Activated T-helper 2 cell treated with anti-CD3 and anti-CD28 coated beads, Interferon-gamma antibody, Interleukin-2, Interleukin-4, amounts not matched to agents 10 μg/mL and 5 μg/mL and 100 μg/mL, durations not matched to agents 14 hours and 24 hours and 36 hours (primary cell): ENCODE data around the gene DGKE. TPM values are rescaled to one million over a fixed set of nuclear protein-coding genes. Genes with fewer than 3 reads are reported as not detected.

Experiments
- DNase-seq: peaks from one replicate; pipeline ENCODE4 v3.0.0; 2021; ENCODE audit warnings: low spot score
- H3K27ac Mint-ChIP-seq: one replicate; pipeline ENCODE4 v1.8.0; 2021; ENCODE audit warnings: mixed read lengths
- H3K27me3 Mint-ChIP-seq: one replicate; pipeline ENCODE4 v1.8.0; 2021; ENCODE audit warnings: low read depth, mixed read lengths
- H3K36me3 Mint-ChIP-seq: one replicate; pipeline ENCODE4 v1.8.0; 2021; ENCODE audit warnings: low read depth, mixed read lengths
- H3K4me1 Mint-ChIP-seq: one replicate; pipeline ENCODE4 v1.8.0; 2021; ENCODE audit warnings: low read depth, mixed read lengths
- H3K4me3 Mint-ChIP-seq: one replicate; pipeline ENCODE4 v1.8.0; 2021; ENCODE audit warnings: low read depth, mild to moderate bottlenecking, moderate library complexity, mixed read lengths
- H3K9me3 Mint-ChIP-seq: one replicate; pipeline ENCODE4 v1.8.0; 2021; ENCODE audit warnings: mixed read lengths
- intact Hi-C: fragments of 100-400 bp; cut with micrococcal nuclease; formaldehyde crosslinking; loops from one replicate; pipeline ENCODE4 v1.15.1; 2023
- total RNA-seq: library from RNA; stranded (reverse); gene quantifications from 2 replicates; pipeline ENCODE4 v1.2.3, GENCODE V29; 2022

The DGKE gene
- total RNA-seq, 1 donor from 2014 or later, result 28.9 TPM

DNA sequence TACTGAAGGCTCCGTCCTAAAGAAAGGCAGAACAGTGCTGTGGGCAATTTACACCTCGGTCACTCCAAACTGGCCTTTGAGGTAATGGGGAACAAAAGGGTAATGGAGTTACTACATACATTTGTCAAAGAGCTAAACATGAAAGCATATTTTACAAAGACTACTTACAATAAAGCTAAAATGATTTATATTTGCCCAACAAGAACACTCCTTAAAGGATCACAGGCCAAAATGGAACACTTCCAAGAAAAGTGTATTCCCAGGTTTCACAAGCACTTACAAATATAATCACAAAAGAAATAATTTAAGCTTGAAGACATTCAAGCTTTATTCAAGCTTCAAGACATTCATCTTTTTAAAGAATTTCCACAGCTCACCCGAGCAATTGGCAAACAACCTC, 29.5 kb upstream of the DGKE start:
- intact Hi-C loops, result no loop called here
- Mint-ChIP-seq H3K9me3 (no peaks in the 10 kb centered on the region), H3K27me3 (peaks cover 2% of the 10 kb centered on the region), H3K4me3 (no peak overlapping the region), H3K27ac (no peak overlapping the region), H3K4me1 (no peaks in the 10 kb centered on the region), H3K36me3 (no peaks in the 10 kb centered on the region)
- DNase-seq, result no peak

GRCh38 chr17:56806949-56807348, 27.0 kb upstream of the DGKE start:
- H3K4me1 Mint-ChIP-seq, result no peaks in the 10 kb centered on the region
- no peaks in the 10 kb centered on the region for H3K9me3 Mint-ChIP-seq
- H3K4me3 Mint-ChIP-seq, result no peak overlapping the region
- H3K36me3 Mint-ChIP-seq, result no peaks in the 10 kb centered on the region
- intact Hi-C loops, result no loop called here
- no peak overlapping the region for H3K27ac Mint-ChIP-seq
- no peak for DNase-seq
- H3K27me3 Mint-ChIP-seq, result no peaks in the 10 kb centered on the region

DNA sequence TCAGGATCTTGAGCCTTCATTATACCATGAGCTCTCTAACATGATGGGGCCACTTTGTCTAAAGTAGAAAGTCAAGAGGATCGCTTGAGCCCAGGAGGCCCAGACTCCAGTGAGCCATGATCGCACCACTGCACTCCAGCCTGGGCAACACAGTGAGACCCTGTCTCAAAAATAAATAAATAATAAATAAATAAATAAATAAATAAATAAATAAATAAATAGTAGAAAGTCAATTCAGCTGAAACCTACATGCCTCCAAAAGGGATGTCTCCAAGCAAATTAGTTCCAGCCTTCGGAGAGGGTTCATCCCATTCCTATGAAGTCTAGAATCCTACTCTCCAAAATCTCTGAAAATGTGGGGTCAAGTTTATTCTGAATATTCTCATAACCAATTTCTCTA, 26.2 kb upstream of the DGKE start:
- no peak for DNase-seq
- Mint-ChIP-seq H3K4me3 (no peak overlapping the region), H3K27ac (no peak overlapping the region), H3K4me1 (no peaks in the 10 kb centered on the region), H3K9me3 (no peaks in the 10 kb centered on the region), H3K27me3 (peaks cover 3% of the 10 kb centered on the region), H3K36me3 (no peaks in the 10 kb centered on the region)
- intact Hi-C loops, result no loop called here

- peaks cover 5% of the 10 kb centered on the region for H3K27me3 Mint-ChIP-seq
- no peak overlapping the region for H3K27ac Mint-ChIP-seq
- intact Hi-C loops, result no loop called here
- no peak overlapping the region for H3K4me3 Mint-ChIP-seq
- H3K4me1 Mint-ChIP-seq, result no peaks in the 10 kb centered on the region
- no peaks in the 10 kb centered on the region for H3K36me3 Mint-ChIP-seq
- no peak for DNase-seq
- no peaks in the 10 kb centered on the region for H3K9me3 Mint-ChIP-seq
Measured at GRCh38 chr17:56808503-56808902, 25.4 kb upstream of the DGKE start.

DNA sequence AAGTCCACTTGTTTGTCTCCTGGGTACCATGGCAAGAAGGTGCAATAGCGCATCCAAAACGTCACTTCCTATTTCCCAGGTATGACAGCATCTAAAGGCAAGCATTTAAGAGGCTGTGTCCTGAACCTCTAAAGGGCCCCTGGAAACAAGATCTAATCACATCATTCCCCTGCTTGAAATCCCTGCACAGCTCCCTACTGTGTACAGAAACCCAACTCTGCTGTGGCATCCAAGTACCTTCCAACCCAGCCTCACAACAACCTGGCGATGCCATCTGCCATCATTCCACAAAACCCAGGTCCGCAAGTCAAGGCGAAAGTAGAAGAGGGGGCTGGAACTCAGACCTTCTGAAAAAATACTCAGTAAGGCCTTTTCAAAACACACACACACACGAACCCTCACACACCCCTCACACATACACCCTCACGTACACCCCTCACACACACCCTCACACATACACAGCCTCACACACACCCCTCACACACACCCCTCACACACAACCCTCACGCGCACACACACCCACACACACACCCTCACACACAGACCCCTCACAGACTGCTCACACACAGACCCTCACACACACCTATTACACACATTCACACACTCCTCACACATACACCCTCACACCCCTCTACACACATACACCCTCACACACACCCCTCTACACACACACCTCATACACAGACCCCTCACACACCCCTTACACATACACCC, 24.7 kb upstream of the DGKE start:
- no peaks in the 10 kb centered on the region for H3K4me1 Mint-ChIP-seq
- H3K27me3 Mint-ChIP-seq, result peaks cover 5% of the 10 kb centered on the region
- H3K9me3 Mint-ChIP-seq, result no peaks in the 10 kb centered on the region
- H3K36me3 Mint-ChIP-seq, result no peaks in the 10 kb centered on the region
- H3K4me3 Mint-ChIP-seq, result no peak overlapping the region
- intact Hi-C loops, result no loop called here
- no peak for DNase-seq
- H3K27ac Mint-ChIP-seq, result no peak overlapping the region

- DNase-seq, result no peak
- Mint-ChIP-seq H3K27ac (no peak overlapping the region), H3K4me1 (no peaks in the 10 kb centered on the region), H3K27me3 (peaks cover 5% of the 10 kb centered on the region), H3K4me3 (no peak overlapping the region), H3K36me3 (no peaks in the 10 kb centered on the region), H3K9me3 (no peaks in the 10 kb centered on the region)
- intact Hi-C loops, result no loop called here
Measured at GRCh38 chr17:56809820-56810179, 24.2 kb upstream of the DGKE start.

GRCh38 chr17:56810343-56810742, 23.6 kb upstream of the DGKE start:
- Mint-ChIP-seq H3K27ac (no peak overlapping the region), H3K9me3 (no peaks in the 10 kb centered on the region), H3K27me3 (peaks cover 5% of the 10 kb centered on the region), H3K4me1 (no peaks in the 10 kb centered on the region), H3K36me3 (no peaks in the 10 kb centered on the region), H3K4me3 (no peak overlapping the region)
- intact Hi-C loops, result no loop called here
- no peak for DNase-seq

GRCh38 chr17:56810891-56811775, 22.8 kb upstream of the DGKE start:
- Mint-ChIP-seq H3K27ac (no peak overlapping the region), H3K9me3 (no peaks in the 10 kb centered on the region), H3K4me3 (no peak overlapping the region), H3K4me1 (no peaks in the 10 kb centered on the region), H3K27me3 (peaks cover 5% of the 10 kb centered on the region), H3K36me3 (no peaks in the 10 kb centered on the region)
- intact Hi-C loops, result no loop called here
- DNase-seq, result no peak

DNA sequence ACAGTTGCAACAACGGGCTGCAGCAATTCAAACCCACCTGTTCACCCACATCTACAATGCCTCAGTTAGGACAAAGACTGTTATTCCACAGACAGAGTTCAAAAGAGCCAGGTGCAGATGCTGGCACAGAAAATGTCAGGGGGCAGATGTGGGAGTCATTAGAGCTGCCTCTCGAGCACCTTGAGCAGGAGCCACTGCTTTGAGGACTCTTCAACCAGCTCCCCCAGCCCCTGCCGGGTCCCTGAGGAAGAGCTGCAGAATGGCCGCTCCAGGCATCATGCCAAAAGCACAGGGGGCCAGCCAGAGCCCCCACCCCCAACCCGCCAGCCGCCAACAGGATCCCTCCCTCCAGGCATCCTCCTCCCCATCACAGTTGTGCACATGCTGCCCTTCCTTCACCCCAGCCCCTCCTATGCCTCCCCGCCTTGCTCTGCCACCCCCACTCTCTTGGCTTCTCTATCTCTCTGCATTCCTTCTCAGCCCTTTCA, 21.0 kb upstream of the DGKE start:
- Mint-ChIP-seq H3K4me1 (no peaks in the 10 kb centered on the region), H3K4me3 (no peak overlapping the region), H3K9me3 (no peaks in the 10 kb centered on the region), H3K36me3 (no peaks in the 10 kb centered on the region), H3K27ac (no peak overlapping the region), H3K27me3 (peaks cover 5% of the 10 kb centered on the region)
- no peak for DNase-seq
- intact Hi-C loops, result no loop called here

DNA sequence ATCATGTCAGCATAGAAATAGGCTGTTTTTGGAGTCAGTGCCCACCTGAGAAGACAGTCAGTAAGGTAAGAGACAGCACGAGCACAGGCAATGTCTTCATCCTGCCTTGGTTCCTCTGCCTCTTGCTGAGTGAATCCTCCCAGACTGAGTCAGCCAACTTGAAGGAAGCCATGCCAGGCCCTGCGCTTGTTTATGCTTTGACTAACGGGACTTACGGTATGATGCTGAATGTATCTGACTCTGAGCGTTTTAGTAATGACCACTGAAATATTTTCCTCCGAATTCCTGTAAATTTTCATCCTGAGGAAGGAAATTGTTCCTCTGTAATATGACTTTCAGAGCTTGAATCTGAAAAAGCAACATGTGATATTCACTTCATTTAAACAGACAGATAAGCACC, 18.2 kb upstream of the DGKE start:
- Mint-ChIP-seq H3K4me3 (no peak overlapping the region), H3K36me3 (no peaks in the 10 kb centered on the region), H3K4me1 (peaks cover 9% of the 10 kb centered on the region), H3K27ac (no peak overlapping the region), H3K27me3 (peaks cover 5% of the 10 kb centered on the region), H3K9me3 (no peaks in the 10 kb centered on the region)
- intact Hi-C loops, result no loop called here
- no peak for DNase-seq

- intact Hi-C loops, result no loop called here
- Mint-ChIP-seq H3K4me3 (no peak overlapping the region), H3K9me3 (no peaks in the 10 kb centered on the region), H3K27ac (no peak overlapping the region), H3K27me3 (peaks cover 5% of the 10 kb centered on the region), H3K4me1 (peaks cover 13% of the 10 kb centered on the region), H3K36me3 (no peaks in the 10 kb centered on the region)
- no peak for DNase-seq
Measured at GRCh38 chr17:56817066-56817465, 16.9 kb upstream of the DGKE start.

DNA sequence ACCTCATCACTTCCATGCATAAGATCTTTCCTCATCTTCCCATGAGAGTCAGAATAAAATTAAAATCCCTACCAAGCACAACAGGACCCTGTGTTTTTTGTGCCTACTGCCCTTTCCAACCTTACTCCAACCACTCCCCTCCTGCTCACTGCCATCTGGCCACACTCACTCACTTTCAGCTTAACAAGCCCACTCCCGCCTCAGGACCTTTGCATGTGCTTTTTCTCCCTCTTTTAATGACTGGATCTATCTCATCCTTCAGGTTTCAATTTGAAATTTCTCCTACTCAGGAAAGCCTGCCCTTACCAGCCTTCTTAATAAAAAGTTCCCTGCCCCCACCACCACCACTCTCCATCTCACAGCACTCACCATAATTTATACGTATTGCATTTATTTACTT, 14.9 kb upstream of the DGKE start:
- Mint-ChIP-seq H3K4me3 (no peak overlapping the region), H3K4me1 (peaks cover 20% of the 10 kb centered on the region), H3K27ac (no peak overlapping the region), H3K9me3 (no peaks in the 10 kb centered on the region), H3K27me3 (no peaks in the 10 kb centered on the region), H3K36me3 (no peaks in the 10 kb centered on the region)
- intact Hi-C loops, result loop anchor here (1.0 kb wide), 2 partner anchors 121 to 142 kb away; partner anchors contain the start of gene COIL
- no peak for DNase-seq
